HEK293 (cell line): ENCODE results near the gene TPO.

Experiments
- CTCF ChIA-PET: fragments of 350-600 bp; formaldehyde crosslinking; extraction: SDS; loops from one replicate; lab custom pipeline; 2021; ENCODE audit warnings: antibody characterized with exemption; lab: Yijun Ruan, JAX
- POLR2A ChIA-PET: fragments of 300-600 bp; formaldehyde crosslinking; extraction: SDS; loops from one replicate; lab custom pipeline; 2020; ENCODE audit warnings: antibody characterized with exemption, inconsistent platforms; lab: Yijun Ruan, JAX
- H3K27ac ChIP-seq: fragments of 200-500 bp; sonication (Bioruptor generic); 2 replicates; pipeline ENCODE4 v1.5.1; 2014; ENCODE audit warnings: low read depth, low read length, control low read depth, inconsistent platforms; ENCODE audit errors: extremely low read depth
- H3K36me3 ChIP-seq, 2 experiments: fragments of 200-500 bp in 1 of 2; sonication (Bioruptor generic) in 1 of 2; 1 replicate in 1 of 2; 2 replicates in 1 of 2; pipeline ENCODE4 v1.5.1; 2014 to 2017; ENCODE audit warnings: inconsistent platforms in 2 of 2, low read length in 2 of 2; ENCODE audit not compliant: control insufficient read depth in 2 of 2, insufficient read depth in 1 of 2
- H3K4me1 ChIP-seq: fragments of 200-500 bp; sonication (Bioruptor generic); 2 replicates; pipeline ENCODE4 v1.5.1; 2014; ENCODE audit warnings: mild to moderate bottlenecking, low read length, inconsistent platforms; ENCODE audit not compliant: control insufficient read depth, insufficient read depth
- H3K4me3 ChIP-seq: 2 replicates; pipeline ENCODE4 v1.5.1; 2011; ENCODE audit warnings: low read depth, mild to moderate bottlenecking, control low read depth, low read length, moderate library complexity
- H3K9me3 ChIP-seq: fragments of 200-500 bp; sonication (Bioruptor generic); 2 replicates; pipeline ENCODE4 v1.5.1; 2014; ENCODE audit warnings: low read depth, low read length, inconsistent platforms; ENCODE audit not compliant: control insufficient read depth, insufficient read depth
- FEZF1 ChIP-seq: fragments of 450-650 bp; formaldehyde crosslinking; IDR thresholded peaks from 2 replicates; pipeline ENCODE4 v1.5.1; 2016; ENCODE audit warnings: missing biosample characterization, missing genetic modification characterization
- TRIM28 ChIP-seq: IDR thresholded peaks from 2 replicates; pipeline ENCODE4 v1.6.1; 2011; ENCODE audit warnings: low read length, control low read depth, borderline replicate concordance
- ZBTB17 ChIP-seq: fragments of 450-650 bp; formaldehyde crosslinking; IDR thresholded peaks from 2 replicates; pipeline ENCODE4 v1.5.1; 2016; ENCODE audit warnings: missing biosample characterization, missing genetic modification characterization
- ZFP41 ChIP-seq: fragments of 450-650 bp; formaldehyde crosslinking; IDR thresholded peaks from 2 replicates; pipeline ENCODE4 v1.5.1; 2016; ENCODE audit warnings: missing biosample characterization, missing genetic modification characterization, borderline replicate concordance
- ZNF214 ChIP-seq: fragments of 450-650 bp; formaldehyde crosslinking; IDR thresholded peaks from 2 replicates; pipeline ENCODE4 v1.5.1; 2017; ENCODE audit warnings: missing biosample characterization, mild to moderate bottlenecking, missing genetic modification characterization, borderline replicate concordance
- ZNF350 ChIP-seq: fragments of 450-650 bp; formaldehyde crosslinking; IDR thresholded peaks from 2 replicates; pipeline ENCODE4 v1.5.0; 2017; ENCODE audit warnings: missing biosample characterization, mild to moderate bottlenecking, missing genetic modification characterization
- ZNF391 ChIP-seq: fragments of 450-650 bp; formaldehyde crosslinking; IDR thresholded peaks from 2 replicates; pipeline ENCODE4 v1.5.1; 2016; ENCODE audit warnings: low read depth, missing biosample characterization, missing genetic modification characterization, borderline replicate concordance
- ZNF529 ChIP-seq: fragments of 450-650 bp; formaldehyde crosslinking; IDR thresholded peaks from 2 replicates; pipeline ENCODE4 v1.5.1; 2017; ENCODE audit warnings: missing genetic modification characterization, missing biosample characterization; ENCODE audit not compliant: insufficient replicate concordance
- ZNF670 ChIP-seq: fragments of 450-650 bp; formaldehyde crosslinking; IDR thresholded peaks from 2 replicates; pipeline ENCODE4 v1.5.1; 2016; ENCODE audit warnings: missing biosample characterization, missing genetic modification characterization, low read depth
- TF ChIP-seq, protein P1 (sequence below): fragments of 450-650 bp; formaldehyde crosslinking; IDR thresholded peaks from 2 replicates; pipeline ENCODE4 v1.5.1; 2017; ENCODE audit warnings: missing biosample characterization, missing genetic modification characterization
- TF ChIP-seq, protein P2 (sequence below): fragments of 450-650 bp; formaldehyde crosslinking; IDR thresholded peaks from 2 replicates; pipeline ENCODE4 v1.5.1; 2016; ENCODE audit warnings: missing biosample characterization, missing genetic modification characterization, borderline replicate concordance
- TF ChIP-seq, protein P3 (sequence below): fragments of 450-650 bp; formaldehyde crosslinking; IDR thresholded peaks from 2 replicates; pipeline ENCODE4 v1.5.1; 2017; ENCODE audit warnings: missing biosample characterization, missing genetic modification characterization
- TF ChIP-seq, protein P4 (sequence below): fragments of 450-650 bp; formaldehyde crosslinking; IDR thresholded peaks from 2 replicates; pipeline ENCODE4 v1.5.1; 2016; ENCODE audit warnings: missing biosample characterization, missing genetic modification characterization
- TF ChIP-seq, protein P5 (sequence below): fragments of 450-650 bp; formaldehyde crosslinking; IDR thresholded peaks from 2 replicates; pipeline ENCODE4 v1.5.1; 2016; ENCODE audit warnings: missing biosample characterization, missing genetic modification characterization

Gene TPO

DNA sequence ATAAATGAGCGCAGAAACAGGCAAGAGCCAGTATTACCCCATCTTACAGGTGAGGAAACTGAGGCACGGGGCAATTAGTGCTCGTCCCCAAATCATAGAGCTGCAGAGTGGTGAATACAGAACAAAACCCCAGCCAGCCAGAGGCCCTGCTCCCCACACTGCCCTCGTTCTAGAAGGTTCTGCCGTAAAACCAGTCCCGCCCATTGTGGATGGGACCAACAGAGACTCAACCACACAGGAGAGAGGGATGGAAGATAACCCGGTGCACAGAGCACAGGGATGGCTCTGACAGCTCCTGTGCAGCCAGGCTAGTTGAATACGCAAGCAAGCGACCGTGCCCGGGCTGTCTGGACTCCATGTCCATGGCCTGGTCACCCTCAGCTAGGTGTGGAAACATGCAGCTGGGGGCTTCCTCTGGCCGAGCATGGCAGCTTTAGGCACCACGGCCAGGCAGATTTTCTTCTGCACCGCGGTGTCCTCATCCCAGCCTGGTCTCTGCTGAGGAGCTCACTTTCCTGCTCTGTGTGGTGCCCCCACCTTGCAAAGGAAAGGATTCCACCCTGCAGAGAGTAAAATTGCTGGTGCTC, 146.4 kb downstream of the TPO start:
- Histone ChIP-seq H3K9me3 (no peaks in the 10 kb centered on the region), H3K4me3 (no peak overlapping the region), H3K27ac (no peak overlapping the region), H3K4me1 (no peaks in the 10 kb centered on the region), H3K36me3 (no peaks in the 10 kb centered on the region)
- POLR2A ChIA-PET, result no interaction called here
- CTCF ChIA-PET, result interaction anchor here (1.0 to 1.4 kb wide), 2 partner anchors 9 to 210 kb away, joined by 5 read pairs; no protein-coding TSS in a partner anchor
- TF ChIP-seq, protein P1, sequence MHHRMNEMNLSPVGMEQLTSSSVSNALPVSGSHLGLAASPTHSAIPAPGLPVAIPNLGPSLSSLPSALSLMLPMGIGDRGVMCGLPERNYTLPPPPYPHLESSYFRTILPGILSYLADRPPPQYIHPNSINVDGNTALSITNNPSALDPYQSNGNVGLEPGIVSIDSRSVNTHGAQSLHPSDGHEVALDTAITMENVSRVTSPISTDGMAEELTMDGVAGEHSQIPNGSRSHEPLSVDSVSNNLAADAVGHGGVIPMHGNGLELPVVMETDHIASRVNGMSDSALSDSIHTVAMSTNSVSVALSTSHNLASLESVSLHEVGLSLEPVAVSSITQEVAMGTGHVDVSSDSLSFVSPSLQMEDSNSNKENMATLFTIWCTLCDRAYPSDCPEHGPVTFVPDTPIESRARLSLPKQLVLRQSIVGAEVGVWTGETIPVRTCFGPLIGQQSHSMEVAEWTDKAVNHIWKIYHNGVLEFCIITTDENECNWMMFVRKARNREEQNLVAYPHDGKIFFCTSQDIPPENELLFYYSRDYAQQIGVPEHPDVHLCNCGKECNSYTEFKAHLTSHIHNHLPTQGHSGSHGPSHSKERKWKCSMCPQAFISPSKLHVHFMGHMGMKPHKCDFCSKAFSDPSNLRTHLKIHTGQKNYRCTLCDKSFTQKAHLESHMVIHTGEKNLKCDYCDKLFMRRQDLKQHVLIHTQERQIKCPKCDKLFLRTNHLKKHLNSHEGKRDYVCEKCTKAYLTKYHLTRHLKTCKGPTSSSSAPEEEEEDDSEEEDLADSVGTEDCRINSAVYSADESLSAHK (tag by site-specific recombination), result no peak
- no peak for TF ChIP-seq ZFP41
- TF ChIP-seq, protein P2, sequence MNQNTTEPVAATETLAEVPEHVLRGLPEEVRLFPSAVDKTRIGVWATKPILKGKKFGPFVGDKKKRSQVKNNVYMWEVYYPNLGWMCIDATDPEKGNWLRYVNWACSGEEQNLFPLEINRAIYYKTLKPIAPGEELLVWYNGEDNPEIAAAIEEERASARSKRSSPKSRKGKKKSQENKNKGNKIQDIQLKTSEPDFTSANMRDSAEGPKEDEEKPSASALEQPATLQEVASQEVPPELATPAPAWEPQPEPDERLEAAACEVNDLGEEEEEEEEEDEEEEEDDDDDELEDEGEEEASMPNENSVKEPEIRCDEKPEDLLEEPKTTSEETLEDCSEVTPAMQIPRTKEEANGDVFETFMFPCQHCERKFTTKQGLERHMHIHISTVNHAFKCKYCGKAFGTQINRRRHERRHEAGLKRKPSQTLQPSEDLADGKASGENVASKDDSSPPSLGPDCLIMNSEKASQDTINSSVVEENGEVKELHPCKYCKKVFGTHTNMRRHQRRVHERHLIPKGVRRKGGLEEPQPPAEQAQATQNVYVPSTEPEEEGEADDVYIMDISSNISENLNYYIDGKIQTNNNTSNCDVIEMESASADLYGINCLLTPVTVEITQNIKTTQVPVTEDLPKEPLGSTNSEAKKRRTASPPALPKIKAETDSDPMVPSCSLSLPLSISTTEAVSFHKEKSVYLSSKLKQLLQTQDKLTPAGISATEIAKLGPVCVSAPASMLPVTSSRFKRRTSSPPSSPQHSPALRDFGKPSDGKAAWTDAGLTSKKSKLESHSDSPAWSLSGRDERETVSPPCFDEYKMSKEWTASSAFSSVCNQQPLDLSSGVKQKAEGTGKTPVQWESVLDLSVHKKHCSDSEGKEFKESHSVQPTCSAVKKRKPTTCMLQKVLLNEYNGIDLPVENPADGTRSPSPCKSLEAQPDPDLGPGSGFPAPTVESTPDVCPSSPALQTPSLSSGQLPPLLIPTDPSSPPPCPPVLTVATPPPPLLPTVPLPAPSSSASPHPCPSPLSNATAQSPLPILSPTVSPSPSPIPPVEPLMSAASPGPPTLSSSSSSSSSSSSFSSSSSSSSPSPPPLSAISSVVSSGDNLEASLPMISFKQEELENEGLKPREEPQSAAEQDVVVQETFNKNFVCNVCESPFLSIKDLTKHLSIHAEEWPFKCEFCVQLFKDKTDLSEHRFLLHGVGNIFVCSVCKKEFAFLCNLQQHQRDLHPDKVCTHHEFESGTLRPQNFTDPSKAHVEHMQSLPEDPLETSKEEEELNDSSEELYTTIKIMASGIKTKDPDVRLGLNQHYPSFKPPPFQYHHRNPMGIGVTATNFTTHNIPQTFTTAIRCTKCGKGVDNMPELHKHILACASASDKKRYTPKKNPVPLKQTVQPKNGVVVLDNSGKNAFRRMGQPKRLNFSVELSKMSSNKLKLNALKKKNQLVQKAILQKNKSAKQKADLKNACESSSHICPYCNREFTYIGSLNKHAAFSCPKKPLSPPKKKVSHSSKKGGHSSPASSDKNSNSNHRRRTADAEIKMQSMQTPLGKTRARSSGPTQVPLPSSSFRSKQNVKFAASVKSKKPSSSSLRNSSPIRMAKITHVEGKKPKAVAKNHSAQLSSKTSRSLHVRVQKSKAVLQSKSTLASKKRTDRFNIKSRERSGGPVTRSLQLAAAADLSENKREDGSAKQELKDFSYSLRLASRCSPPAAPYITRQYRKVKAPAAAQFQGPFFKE (tag by site-specific recombination), result no peak
- TF ChIP-seq, protein P3, sequence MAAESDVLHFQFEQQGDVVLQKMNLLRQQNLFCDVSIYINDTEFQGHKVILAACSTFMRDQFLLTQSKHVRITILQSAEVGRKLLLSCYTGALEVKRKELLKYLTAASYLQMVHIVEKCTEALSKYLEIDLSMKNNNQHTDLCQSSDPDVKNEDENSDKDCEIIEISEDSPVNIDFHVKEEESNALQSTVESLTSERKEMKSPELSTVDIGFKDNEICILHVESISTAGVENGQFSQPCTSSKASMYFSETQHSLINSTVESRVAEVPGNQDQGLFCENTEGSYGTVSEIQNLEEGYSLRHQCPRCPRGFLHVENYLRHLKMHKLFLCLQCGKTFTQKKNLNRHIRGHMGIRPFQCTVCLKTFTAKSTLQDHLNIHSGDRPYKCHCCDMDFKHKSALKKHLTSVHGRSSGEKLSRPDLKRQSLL (tag by site-specific recombination), result no peak
- TF ChIP-seq ZNF529 (tag by site-specific recombination), result no peak
- TF ChIP-seq ZNF670 (tag by site-specific recombination), result no peak
- no peak for TF ChIP-seq ZNF350 (tag by site-specific recombination)
- TF ChIP-seq TRIM28, result no peak
- no peak for TF ChIP-seq ZBTB17 (tag by site-specific recombination)

DNA sequence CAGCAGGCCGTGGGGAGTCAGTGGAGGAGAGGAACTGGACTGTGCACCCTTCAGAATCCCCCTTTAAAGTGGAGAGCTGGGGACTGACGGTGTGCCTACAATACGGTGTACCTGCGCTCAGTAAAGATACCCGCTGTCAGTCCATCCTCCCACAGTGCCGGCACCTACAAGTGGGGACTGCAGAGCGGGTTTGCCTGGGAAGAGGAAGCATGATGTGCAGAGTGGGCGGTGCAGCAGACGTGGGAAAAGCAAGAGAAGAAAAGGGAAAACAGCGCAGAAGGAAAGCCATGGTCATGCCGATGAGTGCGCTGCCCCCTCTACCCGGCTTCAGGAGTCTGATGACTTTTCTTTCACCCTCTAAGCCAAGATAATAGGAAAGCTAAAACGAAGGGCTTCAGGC, 148.0 kb downstream of the TPO start:
- Histone ChIP-seq H3K27ac (no peak overlapping the region), H3K9me3 (no peaks in the 10 kb centered on the region), H3K4me3 (no peak overlapping the region), H3K4me1 (no peaks in the 10 kb centered on the region), H3K36me3 (no peaks in the 10 kb centered on the region)
- ChIA-PET POLR2A (no interaction called here), CTCF (interaction anchor here (0.7 to 2.1 kb wide), 2 partner anchors 10 to 1026 kb away, joined by 4 to 10 read pairs; no protein-coding TSS in a partner anchor)
- TF ChIP-seq, protein P4, sequence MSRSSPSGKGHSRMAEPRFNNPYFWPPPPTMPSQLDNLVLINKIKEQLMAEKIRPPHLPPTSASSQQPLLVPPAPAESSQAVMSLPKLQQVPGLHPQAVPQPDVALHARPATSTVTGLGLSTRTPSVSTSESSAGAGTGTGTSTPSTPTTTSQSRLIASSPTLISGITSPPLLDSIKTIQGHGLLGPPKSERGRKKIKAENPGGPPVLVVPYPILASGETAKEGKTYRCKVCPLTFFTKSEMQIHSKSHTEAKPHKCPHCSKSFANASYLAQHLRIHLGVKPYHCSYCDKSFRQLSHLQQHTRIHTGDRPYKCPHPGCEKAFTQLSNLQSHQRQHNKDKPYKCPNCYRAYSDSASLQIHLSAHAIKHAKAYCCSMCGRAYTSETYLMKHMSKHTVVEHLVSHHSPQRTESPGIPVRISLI (tag by site-specific recombination), result no peak
- no peak for TF ChIP-seq FEZF1 (tag by site-specific recombination)
- TF ChIP-seq, protein P2 (tag by site-specific recombination), result no peak
- TF ChIP-seq, protein P5, sequence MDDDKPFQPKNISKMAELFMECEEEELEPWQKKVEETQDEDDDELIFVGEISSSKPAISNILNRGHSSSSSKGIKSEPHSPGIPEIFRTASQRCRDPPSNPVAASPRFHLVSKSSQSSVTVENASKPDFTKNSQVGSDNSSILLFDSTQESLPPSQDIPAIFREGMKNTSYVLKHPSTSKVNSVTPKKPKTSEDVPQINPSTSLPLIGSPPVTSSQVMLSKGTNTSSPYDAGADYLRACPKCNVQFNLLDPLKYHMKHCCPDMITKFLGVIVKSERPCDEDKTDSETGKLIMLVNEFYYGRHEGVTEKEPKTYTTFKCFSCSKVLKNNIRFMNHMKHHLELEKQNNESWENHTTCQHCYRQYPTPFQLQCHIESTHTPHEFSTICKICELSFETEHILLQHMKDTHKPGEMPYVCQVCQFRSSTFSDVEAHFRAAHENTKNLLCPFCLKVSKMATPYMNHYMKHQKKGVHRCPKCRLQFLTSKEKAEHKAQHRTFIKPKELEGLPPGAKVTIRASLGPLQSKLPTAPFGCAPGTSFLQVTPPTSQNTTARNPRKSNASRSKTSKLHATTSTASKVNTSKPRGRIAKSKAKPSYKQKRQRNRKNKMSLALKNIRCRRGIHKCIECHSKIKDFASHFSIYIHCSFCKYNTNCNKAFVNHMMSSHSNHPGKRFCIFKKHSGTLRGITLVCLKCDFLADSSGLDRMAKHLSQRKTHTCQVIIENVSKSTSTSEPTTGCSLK (tag by site-specific recombination), result no peak
- TF ChIP-seq ZNF214 (tag by site-specific recombination), result no peak
- no peak for TF ChIP-seq ZNF391
